OCI-LY3 (cell line): ENCODE measurements around the gene TEDC2.

ENCODE experiments used
- H2AFZ ChIP-seq: fragments of 200-600, 300-600 bp; shearing (Covaris generic); 2 replicates; pipeline ENCODE4 v1.6.0; 2014; ENCODE audit warnings: antibody characterized with exemption, low read depth, low read length
- H3K27ac ChIP-seq: fragments of 200-600, 300-600 bp; sonication (generic); 2 replicates; pipeline ENCODE4 v1.5.1; 2014; ENCODE audit warnings: mild to moderate bottlenecking, low read length, moderate library complexity, mixed read lengths
- H3K27me3 ChIP-seq: fragments of 200-600, 300-600 bp; sonication (generic); 2 replicates; pipeline ENCODE4 v1.6.1; 2014; ENCODE audit warnings: low read depth, low read length, mixed read lengths
- H3K36me3 ChIP-seq: fragments of 200-600, 300-600 bp; sonication (generic); replicated peaks from 2 replicates; pipeline ENCODE3; 2014; ENCODE audit warnings: low read depth, low read length, mixed read lengths
- H3K4me1 ChIP-seq: fragments of 300-600, 200-600 bp; sonication (generic); 2 replicates; pipeline ENCODE4 v1.6.1; 2014; ENCODE audit warnings: low read length, mixed read lengths
- H3K4me2 ChIP-seq: fragments of 200-600, 300-600 bp; sonication (generic); 2 replicates; pipeline ENCODE4 v1.6.1; 2014; ENCODE audit warnings: low read length, mixed read lengths
- H3K4me3 ChIP-seq: fragments of 300-600, 200-600 bp; sonication (generic); 2 replicates; pipeline ENCODE4 v1.5.1; 2014; ENCODE audit warnings: antibody characterized with exemption, mild to moderate bottlenecking, low read length, moderate library complexity
- H3K79me2 ChIP-seq: fragments of 300-600, 200-600 bp; shearing (Covaris generic); 2 replicates; pipeline ENCODE4 v1.6.1; 2014; ENCODE audit warnings: mild to moderate bottlenecking, low read length, mixed read lengths
- H3K9ac ChIP-seq: fragments of 300-600, 200-600 bp; shearing (Covaris generic); 2 replicates; pipeline ENCODE4 v1.6.0; 2014; ENCODE audit warnings: mild to moderate bottlenecking, low read length, moderate library complexity
- H3K9me3 ChIP-seq: fragments of 200-600, 300-600 bp; shearing (Covaris generic); 2 replicates; pipeline ENCODE4 v1.6.1; 2014; ENCODE audit warnings: low read length, mixed read lengths; ENCODE audit not compliant: insufficient read depth
- H4K20me1 ChIP-seq: fragments of 200-600, 300-600 bp; sonication (generic); 2 replicates; pipeline ENCODE4 v1.6.1; 2016; ENCODE audit warnings: low read length, mixed read lengths; ENCODE audit not compliant: insufficient read depth
- CTCF ChIP-seq: fragments of 200-600, 300-600 bp; sonication (generic); IDR thresholded peaks from 2 replicates; pipeline ENCODE4 v1.5.1; 2014; ENCODE audit warnings: antibody characterized with exemption, low read length, low read depth
- EZH2phosphoT487 ChIP-seq: fragments of 200-600 bp; shearing (Covaris generic); IDR thresholded peaks from 2 replicates; pipeline ENCODE4 v1.6.1; 2018; ENCODE audit warnings: antibody characterized with exemption, mixed run types, low read depth

TEDC2 gene

DNA sequence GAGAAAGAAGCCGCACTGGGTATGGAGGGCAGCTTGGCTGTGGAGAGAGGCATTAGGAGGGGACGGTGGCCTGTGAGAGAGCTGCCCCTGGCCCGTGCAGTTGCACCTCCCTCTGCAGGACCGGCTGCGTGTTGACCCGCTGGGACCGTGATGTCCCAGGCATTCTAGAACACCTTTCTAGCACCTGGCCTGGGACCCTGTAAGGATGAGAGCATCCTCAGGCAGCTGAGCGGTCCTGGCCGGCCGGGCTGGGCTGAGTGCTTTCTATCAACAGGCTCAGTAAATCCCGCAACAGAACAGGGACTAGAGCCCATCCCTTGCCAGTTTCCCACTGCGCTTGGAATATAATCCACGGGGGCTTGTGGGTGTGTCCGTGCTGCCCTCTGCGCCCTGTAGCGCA is 29.7 kb downstream of the TEDC2 start:
- Histone ChIP-seq H3K9ac (no peak overlapping the region), H3K4me1 (peaks cover 20% of the 10 kb centered on the region), H3K9me3 (no peaks in the 10 kb centered on the region), H3K4me3 (no peak overlapping the region), H2AFZ (no peak overlapping the region), H3K36me3 (no peaks in the 10 kb centered on the region), H3K27ac (no peak overlapping the region), H3K4me2 (no peak overlapping the region), H3K79me2 (0 out of 2 replicates have a peak, but pooled peaks cover 5% of the 10 kb centered on the region), H3K27me3 (no peaks in the 10 kb centered on the region), H4K20me1 (no peaks in the 10 kb centered on the region)
- TF ChIP-seq EZH2phosphoT487 (no peak), CTCF (no peak)

DNA sequence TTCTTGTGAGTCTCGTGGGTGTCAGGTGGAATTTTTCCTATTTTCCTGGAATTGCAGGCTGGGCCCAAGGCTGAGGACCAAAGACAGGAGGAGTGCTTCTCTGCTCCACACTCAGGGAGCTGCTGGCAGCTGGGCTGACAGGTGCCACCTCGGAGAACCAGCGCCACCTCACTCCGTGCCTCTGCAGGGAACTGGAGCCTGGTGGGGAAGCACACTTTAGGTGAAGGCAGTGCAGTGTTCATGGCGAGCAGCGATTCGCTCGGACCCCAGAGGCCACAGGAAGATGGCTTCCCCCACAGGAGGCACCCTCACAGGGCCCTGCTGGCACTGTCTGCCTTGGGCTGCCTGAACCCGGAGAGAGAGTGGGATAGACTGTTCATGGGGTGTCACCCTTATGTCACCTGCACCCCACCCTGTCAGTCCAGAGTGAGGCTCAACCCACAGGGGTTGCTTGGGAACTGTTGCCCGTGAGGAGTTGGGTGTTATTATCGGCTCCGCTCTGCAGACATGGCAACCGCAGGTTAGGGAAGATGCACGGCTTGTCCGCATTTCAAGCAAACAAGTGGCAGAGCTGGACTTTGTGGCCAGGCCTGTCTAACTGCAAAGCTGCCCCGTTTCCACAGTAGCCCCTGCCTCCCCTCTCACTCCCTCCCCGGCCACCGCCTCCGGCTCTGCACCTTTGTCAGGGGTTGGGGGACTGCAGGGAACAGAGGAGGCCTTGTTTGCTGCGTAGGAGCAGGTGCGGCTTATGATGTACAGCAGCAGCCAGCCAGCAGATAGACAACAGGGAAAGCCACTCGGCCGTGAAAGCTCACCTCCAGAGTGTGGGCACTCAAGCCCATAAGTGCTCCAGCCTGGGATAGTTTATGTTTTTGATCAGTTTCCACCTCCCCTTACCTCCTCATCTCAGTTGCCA is 30.5 kb downstream of the TEDC2 start:
- no peak overlapping the region for H3K4me2 ChIP-seq
- H3K9ac ChIP-seq, result no peak overlapping the region
- no peak overlapping the region for H3K4me3 ChIP-seq

DNA sequence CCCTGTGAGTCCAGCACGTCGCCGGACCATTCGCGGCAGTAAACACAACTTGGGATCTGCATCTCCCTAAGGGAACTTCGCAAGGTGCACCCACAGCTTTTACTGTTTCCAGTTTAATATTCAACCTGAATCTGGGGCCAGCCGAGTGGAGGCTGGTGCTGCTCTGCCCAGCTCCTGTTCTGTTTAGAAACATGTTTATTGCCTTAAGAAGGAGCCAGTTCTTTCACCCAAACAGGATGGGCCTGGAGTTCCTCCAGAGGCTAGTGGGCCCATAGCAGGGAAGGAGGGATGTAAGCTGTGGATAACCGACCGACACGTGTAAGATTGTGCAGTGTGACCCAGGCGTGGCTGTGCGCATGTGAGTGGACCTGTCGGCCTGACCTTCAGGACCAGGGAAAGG is 32.4 kb downstream of the TEDC2 start:
- no peak overlapping the region for H3K9ac ChIP-seq
- H3K27me3 ChIP-seq, result no peaks in the 10 kb centered on the region
- H3K4me1 ChIP-seq, result peaks cover 11% of the 10 kb centered on the region
- H2AFZ ChIP-seq, result no peak overlapping the region
- TF ChIP-seq EZH2phosphoT487 (no peak), CTCF (no peak)
- no peaks in the 10 kb centered on the region for H4K20me1 ChIP-seq
- H3K79me2 ChIP-seq, result 0 out of 2 replicates have a peak, but pooled peaks cover 5% of the 10 kb centered on the region
- no peaks in the 10 kb centered on the region for H3K36me3 ChIP-seq
- no peak overlapping the region for H3K27ac ChIP-seq
- no peaks in the 10 kb centered on the region for H3K9me3 ChIP-seq
- H3K4me2 ChIP-seq, result no peak overlapping the region
- no peak overlapping the region for H3K4me3 ChIP-seq

More for the DNA sequence above, 30.5 kb downstream of the TEDC2 start:
- H4K20me1 ChIP-seq, result no peaks in the 10 kb centered on the region
- 0 out of 2 replicates have a peak, but pooled peaks cover 5% of the 10 kb centered on the region for H3K79me2 ChIP-seq
- peaks cover 20% of the 10 kb centered on the region for H3K4me1 ChIP-seq
- H3K36me3 ChIP-seq, result no peaks in the 10 kb centered on the region
- H3K27ac ChIP-seq, result no peak overlapping the region
- TF ChIP-seq EZH2phosphoT487, result no peak
- TF ChIP-seq CTCF, result no peak
- no peaks in the 10 kb centered on the region for H3K27me3 ChIP-seq
- no peak overlapping the region for H2AFZ ChIP-seq
- no peaks in the 10 kb centered on the region for H3K9me3 ChIP-seq

DNA sequence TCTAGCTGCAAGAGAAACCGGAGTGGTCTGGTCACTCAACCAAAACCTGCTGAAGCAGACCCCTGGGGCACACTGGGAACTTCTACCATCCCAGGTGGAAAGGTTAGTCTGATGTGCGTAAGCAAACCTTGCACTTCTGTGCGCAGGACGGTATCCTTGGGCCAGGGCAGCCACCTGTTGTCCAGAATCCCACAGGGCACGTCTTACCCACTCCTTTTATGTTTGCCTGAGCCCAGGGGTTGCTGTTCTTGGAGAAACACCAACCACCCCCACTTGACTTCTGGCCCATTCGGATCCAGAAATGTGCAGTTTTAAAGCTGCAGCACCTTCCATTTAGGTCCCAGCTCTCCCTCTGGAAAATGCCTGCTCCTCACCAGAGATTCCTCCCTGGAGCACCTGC is 33.7 kb downstream of the TEDC2 start:
- Histone ChIP-seq H4K20me1 (no peaks in the 10 kb centered on the region), H3K4me2 (no peak overlapping the region), H3K36me3 (no peaks in the 10 kb centered on the region), H3K27ac (no peak overlapping the region), H3K4me3 (no peak overlapping the region), H3K9ac (no peak overlapping the region), H3K9me3 (no peaks in the 10 kb centered on the region), H3K4me1 (no peaks in the 10 kb centered on the region), H3K27me3 (no peaks in the 10 kb centered on the region), H3K79me2 (no peaks in the 10 kb centered on the region), H2AFZ (no peak overlapping the region)
- no peak for TF ChIP-seq EZH2phosphoT487
- no peak for TF ChIP-seq CTCF
